T-cell (primary cell): Measurements from ENCODE around the gene AQP6. TPM values are rescaled to one million over a fixed set of nuclear protein-coding genes. Genes with fewer than 3 reads are reported as not detected.

Experiments used
- ATAC-seq, 4 experiments: fragments of 200-7000 bp in 3 of 4; fragments of 150-1000 bp in 1 of 4; cut with Tn5 transposase; replicated peaks in 1 of 4; 1 replicate in 3 of 4; 2 replicates in 1 of 4; pipeline ENCODE4 v1.10.0; 2021; ENCODE audit warnings: moderate library complexity in 3 of 4, mild to moderate bottlenecking in 2 of 4, moderate number of reproducible peaks in 1 of 4
- CTCF ChIA-PET, 2 donors: fragments of 300-600 bp; sonication (Branson Sonifier 250); formaldehyde crosslinking; loops; one replicate each; lab custom pipeline; 2022; ENCODE audit warnings: antibody characterized with exemption in 2 of 2; lab: Charles Lee
- POLR2A ChIA-PET, 2 donors: fragments of 300-600 bp; sonication (Branson Sonifier 250); formaldehyde crosslinking; loops; one replicate each; lab custom pipeline; 2022; ENCODE audit warnings: antibody characterized with exemption in 2 of 2; lab: Charles Lee
- DNase-seq, 35 experiments: peaks; one replicate each; pipeline versions ENCODE4 v3.0.0 to v3.0.0-alpha.2; 2013 to 2023
- H3K27ac ChIP-seq: one replicate; pipeline ENCODE4 v1.5.1; 2013; ENCODE audit warnings: low read length
- H3K27me3 ChIP-seq, 2 experiments: replicated peaks in 1 of 2; 1 replicate in 1 of 2; 2 replicates in 1 of 2; pipeline versions ENCODE4 v1.6.1 to v1.7.0; 2013; ENCODE audit warnings: low read length in 1 of 2, mixed read lengths in 1 of 2; ENCODE audit not compliant: control insufficient read depth in 2 of 2, insufficient read depth in 2 of 2; ENCODE audit errors: extremely low read depth in 1 of 2
- H3K36me3 ChIP-seq, 2 donors: 1 replicate in 1 of 2; 2 replicates in 1 of 2; pipeline versions ENCODE4 v1.6.1 to v1.7.0; 2013; ENCODE audit warnings: low read length in 1 of 2; ENCODE audit not compliant: control insufficient read depth in 2 of 2, insufficient read depth in 1 of 2; ENCODE audit errors: extremely low read depth in 1 of 2
- H3K4me1 ChIP-seq, 2 experiments: 1 replicate in 1 of 2; 2 replicates in 1 of 2; pipeline versions ENCODE4 v1.6.1 to v1.7.0; 2013; ENCODE audit warnings: low read length in 2 of 2, mixed read lengths in 1 of 2; ENCODE audit not compliant: insufficient read depth in 2 of 2, control insufficient read depth in 1 of 2; ENCODE audit errors: extremely low read depth in 1 of 2
- H3K4me3 ChIP-seq, 2 donors: 1 replicate in 1 of 2; 2 replicates in 1 of 2; pipeline versions ENCODE4 v1.5.1 to v1.7.0; 2013; ENCODE audit warnings: mild to moderate bottlenecking in 2 of 2, low read length in 1 of 2, moderate library complexity in 1 of 2; ENCODE audit not compliant: control insufficient read depth in 1 of 2; ENCODE audit errors: extremely low read depth in 1 of 2
- H3K9me3 ChIP-seq: 2 replicates; pipeline ENCODE4 v1.7.0; 2013
- H3K27ac Mint-ChIP-seq, 2 donors: one replicate each; pipeline ENCODE4 v1.8.0; 2020 to 2021; ENCODE audit warnings: mild to moderate bottlenecking in 2 of 2, mixed read lengths in 2 of 2
- H3K27me3 Mint-ChIP-seq, 2 donors: one replicate each; pipeline ENCODE4 v1.8.0; 2021 to 2022; ENCODE audit warnings: mixed read lengths in 2 of 2
- H3K36me3 Mint-ChIP-seq: one replicate; pipeline ENCODE4 v1.8.0; 2021; ENCODE audit warnings: mixed read lengths
- H3K4me1 Mint-ChIP-seq, 3 donors: one replicate each; pipeline ENCODE4 v1.8.0; 2020 to 2022; ENCODE audit warnings: mixed read lengths in 3 of 3, mild to moderate bottlenecking in 1 of 3
- H3K4me3 Mint-ChIP-seq, 3 donors: one replicate each; pipeline ENCODE4 v1.8.0; 2020 to 2022; ENCODE audit warnings: mild to moderate bottlenecking in 3 of 3, mixed read lengths in 3 of 3, moderate library complexity in 3 of 3
- H3K9me3 Mint-ChIP-seq, 3 donors: one replicate each; pipeline ENCODE4 v1.8.0; 2020 to 2022; ENCODE audit warnings: mixed read lengths in 3 of 3
- WGBS: methylation state at CpG from one replicate; pipeline ENCODE4 v1.1.5; 2013; ENCODE audit warnings: missing lambda C conversion rate; ENCODE audit not compliant: insufficient coverage; 5-methylcytosine and 5-hydroxymethylcytosine counted together
- total RNA-seq, 35 experiments: library from RNA in 6 of 35; stranded (reverse) in 6 of 35; fragments of 120-200 nt in 1 of 35; gene quantifications; one replicate each; pipeline versions ENCODE4 v1.2.1 to v1.2.4 and lab custom pipeline; 2013 to 2026

The AQP6 gene
- total RNA-seq, 5 donors from 2014 or later (not counting 1 experiment from before 2014, with no cell fraction given): not detected

DNA sequence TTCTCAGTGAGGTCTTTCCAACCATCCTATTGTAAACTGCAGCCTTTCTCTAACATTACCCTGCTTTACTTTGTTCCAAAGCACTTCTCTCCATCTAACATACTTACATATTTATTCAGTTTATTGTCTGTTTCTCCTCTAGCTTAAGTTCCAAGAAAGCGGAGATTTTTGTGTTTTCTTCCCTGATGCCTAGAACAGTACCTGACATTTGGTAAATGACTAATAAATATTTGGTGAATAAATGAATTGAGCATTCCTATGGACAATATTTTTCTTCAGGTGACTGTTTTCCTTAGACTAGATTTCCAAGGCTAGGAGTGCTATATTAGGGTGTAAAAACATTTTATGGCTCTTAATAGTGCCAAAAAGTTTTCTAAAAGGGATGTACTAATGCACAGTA lies 50.2 kb downstream of the AQP6 start:
- ChIA-PET CTCF (no interaction called here), POLR2A (no interaction called here)
- Mint-ChIP-seq H3K36me3 (no peaks in the 10 kb centered on the region), H3K4me1 (peaks cover 17 to 22% (median 20%) of the 10 kb centered on the region in 3 donors), H3K27me3 (no peaks in the 10 kb centered on the region), H3K27ac (no peak overlapping the region), H3K9me3 (peaks cover 0 to 2% (median 0%) of the 10 kb centered on the region in 3 donors), H3K4me3 (no peak overlapping the region)
- no CpG with 5 or more reads among the region's 1 CpG for WGBS
- Histone ChIP-seq H3K27ac (no peak overlapping the region), H3K4me3 (no peak overlapping the region), H3K27me3 (no peaks in the 10 kb centered on the region), H3K9me3 (no peaks in the 10 kb centered on the region), H3K4me1 (peaks cover 5 to 10% of the 10 kb centered on the region in 2 experiments), H3K36me3 (no peaks in the 10 kb centered on the region)
- DNase-seq (no peak), ATAC-seq (no peak)

GRCh38 chr12:50024227-50024626 lies 51.5 kb downstream of the AQP6 start:
- Histone ChIP-seq H3K36me3 (no peaks in the 10 kb centered on the region), H3K27ac (no peak overlapping the region), H3K4me3 (no peak overlapping the region), H3K4me1 (peaks cover 5 to 10% of the 10 kb centered on the region in 2 experiments), H3K27me3 (no peaks in the 10 kb centered on the region), H3K9me3 (no peaks in the 10 kb centered on the region)
- Mint-ChIP-seq H3K4me1 (peaks cover 17 to 22% (median 20%) of the 10 kb centered on the region in 3 donors), H3K27ac (no peak overlapping the region), H3K36me3 (no peaks in the 10 kb centered on the region), H3K9me3 (peaks cover 0 to 2% (median 0%) of the 10 kb centered on the region in 3 donors), H3K4me3 (peak overlapping the region; percentile 96 to 99 (median 98)), H3K27me3 (no peaks in the 10 kb centered on the region)
- CTCF ChIA-PET: interaction anchor here (0.5 to 1.9 kb wide), 4 partner anchors 9 to 88 kb away, joined by 5 to 7 read pairs (median 6); partner anchors contain the start of gene COX14 (in 1 of the 2)
- DNase-seq: no peak
- POLR2A ChIA-PET: interaction anchor here in 1 of 2 donors (0.7 kb wide), 1 partner anchor 88 kb away, joined by 3 read pairs; no protein-coding TSS in a partner anchor
- no peak for ATAC-seq
- no CpG with 5 or more reads among the region's 8 CpGs for WGBS

GRCh38 chr12:50024805-50025186 lies 52.0 kb downstream of the AQP6 start:
- POLR2A ChIA-PET: interaction anchor here in 1 of 2 donors (0.7 kb wide), 1 partner anchor 88 kb away, joined by 3 read pairs; no protein-coding TSS in a partner anchor
- H3K27ac ChIP-seq: peak overlapping the region; percentile 19
- no peaks in the 10 kb centered on the region for H3K36me3 ChIP-seq
- no peaks in the 10 kb centered on the region for H3K9me3 ChIP-seq
- WGBS: 0% methylated on average over 11 of the region's 16 CpGs
- Mint-ChIP-seq H3K4me3 (peak overlapping the region; percentile 96 to 99 (median 98)), H3K9me3 (peaks cover 0 to 2% (median 0%) of the 10 kb centered on the region in 3 donors), H3K36me3 (no peaks in the 10 kb centered on the region), H3K27ac (peak overlapping the region in 1 of 2 donors; percentile 95), H3K4me1 (peaks cover 17 to 22% (median 20%) of the 10 kb centered on the region in 3 donors), H3K27me3 (no peaks in the 10 kb centered on the region)
- CTCF ChIA-PET: interaction anchor here (0.6 to 1.9 kb wide), 6 partner anchors 31 to 246 kb away, joined by 3 to 7 read pairs (median 5); partner anchors contain the start of gene COX14 (in 1 of the 2)
- H3K27me3 ChIP-seq: no peaks in the 10 kb centered on the region
- peak in 2 of 35 experiments; percentile 4 to 24 for DNase-seq
- ATAC-seq: peak; percentile 9 to 21 (median 11)
- peak overlapping the region; percentile 65 to 78 for H3K4me3 ChIP-seq
- H3K4me1 ChIP-seq: peaks cover 5 to 10% of the 10 kb centered on the region in 2 experiments

GRCh38 chr12:50025187-50026059 lies 52.7 kb downstream of the AQP6 start, which contains the start of gene RACGAP1:
Gene RACGAP1 (minus strand): TSS chr12:50025494. CDS start chr12:50016715, 8,779 bp downstream.
- H3K4me3 ChIP-seq: peak within 1 kb of the TSS; percentile 65 to 78
- Mint-ChIP-seq H3K4me1 (peaks cover 17 to 22% (median 20%) of the 10 kb centered on the region in 3 donors), H3K27me3 (peaks cover 0 to 1% of the 10 kb centered on the region in 2 donors), H3K27ac (peak within 1 kb of the TSS; percentile 84 to 95), H3K4me3 (peak within 1 kb of the TSS; percentile 96 to 99 (median 98)), H3K36me3 (no peaks in the 10 kb centered on the region), H3K9me3 (peaks cover 0 to 2% (median 0%) of the 10 kb centered on the region in 3 donors)
- peaks cover 5 to 10% of the 10 kb centered on the region in 2 experiments for H3K4me1 ChIP-seq
- H3K27ac ChIP-seq: peak within 1 kb of the TSS; percentile 52
- under 1% methylated on average over 44 of the region's 47 CpGs for WGBS
- DNase-seq: peak; percentile 84 to 99 (median 96)
- H3K36me3 ChIP-seq: no peaks in the 10 kb centered on the region
- no peaks in the 10 kb centered on the region for H3K9me3 ChIP-seq
- peak; percentile 98 to 99 (median 99) for ATAC-seq
- ChIA-PET CTCF (interaction anchor here (0.5 to 1.9 kb wide), 10 partner anchors 11 to 246 kb away, joined by 3 to 7 read pairs (median 5); partner anchors contain the start of gene COX14 (in 1 of the 2)), POLR2A (interaction anchor here (0.6 to 0.7 kb wide), 3 partner anchors 89 to 1193 kb away, joined by 3 to 15 read pairs (median 11); partner anchors contain the start of gene POU6F1 (in 1 of the 2))
- peaks cover 0 to 4% of the 10 kb centered on the region in 2 experiments for H3K27me3 ChIP-seq

DNA sequence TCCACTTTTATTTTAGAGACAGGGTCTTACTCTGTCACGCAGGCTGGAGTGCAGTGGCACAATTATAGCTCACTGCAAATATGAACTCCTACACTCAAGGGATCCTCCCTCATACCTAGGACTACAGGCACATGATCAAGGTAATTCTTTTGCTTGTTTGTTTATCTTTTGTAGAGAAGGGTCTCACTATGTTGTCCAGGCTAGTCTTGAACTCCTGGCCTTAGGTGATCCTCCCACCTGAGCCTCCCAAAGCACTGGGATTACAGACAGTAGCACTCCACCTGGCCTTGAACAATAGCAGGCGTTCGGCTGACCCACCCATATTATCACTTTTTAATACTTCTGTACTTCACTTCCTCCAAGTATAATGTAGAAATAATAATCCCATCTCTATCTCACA lies 53.9 kb downstream of the AQP6 start:
- H3K4me3 ChIP-seq: no peak overlapping the region
- H3K9me3 Mint-ChIP-seq: peaks cover 0 to 2% (median 0%) of the 10 kb centered on the region in 3 donors
- H3K9me3 ChIP-seq: no peaks in the 10 kb centered on the region
- peaks cover 17 to 22% (median 20%) of the 10 kb centered on the region in 3 donors for H3K4me1 Mint-ChIP-seq
- WGBS: no CpG with 5 or more reads among the region's 3 CpGs
- H3K27ac ChIP-seq: no peak overlapping the region
- peaks cover 5 to 10% of the 10 kb centered on the region in 2 experiments for H3K4me1 ChIP-seq
- ATAC-seq (no peak), DNase-seq (no peak)
- no peaks in the 10 kb centered on the region for H3K36me3 Mint-ChIP-seq
- peaks cover 0 to 8% of the 10 kb centered on the region in 2 experiments for H3K27me3 ChIP-seq
- POLR2A ChIA-PET: no interaction called here
- no peak overlapping the region for H3K4me3 Mint-ChIP-seq
- no peaks in the 10 kb centered on the region for H3K36me3 ChIP-seq
- CTCF ChIA-PET: interaction anchor here in 1 of 2 donors (0.9 to 1.3 kb wide), 2 partner anchors 10 to 12 kb away, joined by 3 to 6 read pairs; no protein-coding TSS in a partner anchor
- no peak overlapping the region for H3K27ac Mint-ChIP-seq
- peaks cover 4% of the 10 kb centered on the region in 2 donors for H3K27me3 Mint-ChIP-seq
